HEK293 (cell line): ENCODE measurements around the gene AKNA.

Experiments used
- CTCF ChIA-PET: fragments of 350-600 bp; formaldehyde crosslinking; extraction: SDS; loops from one replicate; lab custom pipeline; 2021; ENCODE audit warnings: antibody characterized with exemption; lab: Yijun Ruan, JAX
- POLR2A ChIA-PET: fragments of 300-600 bp; formaldehyde crosslinking; extraction: SDS; loops from one replicate; lab custom pipeline; 2020; ENCODE audit warnings: antibody characterized with exemption, inconsistent platforms; lab: Yijun Ruan, JAX
- H3K27ac ChIP-seq: fragments of 200-500 bp; sonication (Bioruptor generic); 2 replicates; pipeline ENCODE4 v1.5.1; 2014; ENCODE audit warnings: low read depth, low read length, control low read depth, inconsistent platforms; ENCODE audit errors: extremely low read depth
- H3K36me3 ChIP-seq, 2 experiments: fragments of 200-500 bp in 1 of 2; sonication (Bioruptor generic) in 1 of 2; 1 replicate in 1 of 2; 2 replicates in 1 of 2; pipeline ENCODE4 v1.5.1; 2014 to 2017; ENCODE audit warnings: inconsistent platforms in 2 of 2, low read length in 2 of 2; ENCODE audit not compliant: control insufficient read depth in 2 of 2, insufficient read depth in 1 of 2
- H3K4me1 ChIP-seq: fragments of 200-500 bp; sonication (Bioruptor generic); 2 replicates; pipeline ENCODE4 v1.5.1; 2014; ENCODE audit warnings: mild to moderate bottlenecking, low read length, inconsistent platforms; ENCODE audit not compliant: control insufficient read depth, insufficient read depth
- H3K4me3 ChIP-seq: 2 replicates; pipeline ENCODE4 v1.5.1; 2011; ENCODE audit warnings: low read depth, mild to moderate bottlenecking, control low read depth, low read length, moderate library complexity
- H3K9me3 ChIP-seq: fragments of 200-500 bp; sonication (Bioruptor generic); 2 replicates; pipeline ENCODE4 v1.5.1; 2014; ENCODE audit warnings: low read depth, low read length, inconsistent platforms; ENCODE audit not compliant: control insufficient read depth, insufficient read depth
- AEBP2 ChIP-seq: fragments of 450-650 bp; formaldehyde crosslinking; IDR thresholded peaks from 2 replicates; pipeline ENCODE4 v1.5.1; 2016; ENCODE audit warnings: missing biosample characterization, missing genetic modification characterization, borderline replicate concordance
- INSM2 ChIP-seq: fragments of 450-650 bp; formaldehyde crosslinking; IDR thresholded peaks from 2 replicates; pipeline ENCODE4 v1.5.1; 2016; ENCODE audit warnings: missing biosample characterization, missing genetic modification characterization
- SALL2 ChIP-seq: fragments of 450-650 bp; formaldehyde crosslinking; IDR thresholded peaks from 2 replicates; pipeline ENCODE4 v1.5.0; 2017; ENCODE audit warnings: missing biosample characterization, mild to moderate bottlenecking, missing genetic modification characterization, borderline replicate concordance
- ZBTB17 ChIP-seq: fragments of 450-650 bp; formaldehyde crosslinking; IDR thresholded peaks from 2 replicates; pipeline ENCODE4 v1.5.1; 2016; ENCODE audit warnings: missing biosample characterization, missing genetic modification characterization
- ZBTB44 ChIP-seq: fragments of 450-650 bp; IDR thresholded peaks from 2 replicates; pipeline ENCODE4 v1.5.1; 2018; ENCODE audit warnings: missing biosample characterization, mild to moderate bottlenecking, missing genetic modification characterization
- ZNF148 ChIP-seq: fragments of 450-650 bp; formaldehyde crosslinking; IDR thresholded peaks from 2 replicates; pipeline ENCODE4 v1.5.0; 2017; ENCODE audit warnings: missing biosample characterization, missing genetic modification characterization, borderline replicate concordance
- ZNF169 ChIP-seq: fragments of 450-650 bp; formaldehyde crosslinking; IDR thresholded peaks from 2 replicates; pipeline ENCODE4 v1.5.1; 2016; ENCODE audit warnings: missing biosample characterization, missing genetic modification characterization
- ZNF19 ChIP-seq: fragments of 450-650 bp; formaldehyde crosslinking; IDR thresholded peaks from 2 replicates; pipeline ENCODE4; 2016; ENCODE audit warnings: missing biosample characterization, missing genetic modification characterization, low read depth
- ZNF266 ChIP-seq: fragments of 450-650 bp; formaldehyde crosslinking; IDR thresholded peaks from 2 replicates; pipeline ENCODE4 v1.5.1; 2016; ENCODE audit warnings: missing biosample characterization, missing genetic modification characterization, low read depth
- ZNF362 ChIP-seq: fragments of 450-650 bp; formaldehyde crosslinking; IDR thresholded peaks from 2 replicates; pipeline ENCODE4 v1.5.1; 2016; ENCODE audit warnings: missing biosample characterization, missing genetic modification characterization
- ZNF639 ChIP-seq: fragments of 450-650 bp; formaldehyde crosslinking; IDR thresholded peaks from 2 replicates; pipeline ENCODE4 v1.5.1; 2016; ENCODE audit warnings: missing biosample characterization, missing genetic modification characterization
- ZNF830 ChIP-seq: fragments of 450-650 bp; IDR thresholded peaks from 2 replicates; pipeline ENCODE4 v1.5.0; 2018; ENCODE audit warnings: missing biosample characterization, missing genetic modification characterization, low read depth, mild to moderate bottlenecking, moderate library complexity

Gene AKNA

GRCh38 chr9:114301798-114302565, 85.8 kb downstream of the AKNA start:
- ChIA-PET POLR2A (no interaction called here), CTCF (interaction anchor here (0.6 to 1.2 kb wide), 5 partner anchors 9 to 609 kb away, joined by 3 to 7 read pairs (median 5); no protein-coding TSS in a partner anchor)
- Histone ChIP-seq H3K27ac (no peak overlapping the region), H3K4me3 (no peak overlapping the region), H3K9me3 (no peaks in the 10 kb centered on the region), H3K36me3 (peaks cover 0 to 4% of the 10 kb centered on the region in 2 experiments; a peak in 1 of 3 replicates), H3K4me1 (no peaks in the 10 kb centered on the region; the same call in 1 of the 2 replicates)
- no peak for TF ChIP-seq ZNF266 (tag by site-specific recombination)

- CTCF ChIA-PET, result interaction anchor here (1.0 to 2.7 kb wide), 4 partner anchors 8 to 193 kb away, joined by 4 to 19 read pairs (median 6); no protein-coding TSS in a partner anchor
- no peak for TF ChIP-seq INSM2
- no peak for TF ChIP-seq ZNF148 (tag by site-specific recombination)
- peaks cover 0 to 4% of the 10 kb centered on the region in 2 experiments; a peak in 1 of 3 replicates for H3K36me3 ChIP-seq
These were observed 86.7 kb downstream of the AKNA start for GRCh38 chr9:114300846-114301797.

GRCh38 chr9:114300153-114300845, 87.5 kb downstream of the AKNA start:
- POLR2A ChIA-PET, result no interaction called here
- no peaks in the 10 kb centered on the region for H3K9me3 ChIP-seq
- no peaks in the 10 kb centered on the region for H3K4me1 ChIP-seq
- H3K36me3 ChIP-seq, result peaks cover 0 to 4% of the 10 kb centered on the region in 2 experiments; a peak in 2 of 3 replicates
- H3K4me3 ChIP-seq, result no peak overlapping the region
- CTCF ChIA-PET, result interaction anchor here (0.8 to 3.2 kb wide), 3 partner anchors 9 to 618 kb away, joined by 4 to 20 read pairs (median 19); no protein-coding TSS in a partner anchor
- H3K27ac ChIP-seq, result no peak overlapping the region
- TF ChIP-seq ZNF19 (tag by site-specific recombination) (no peak), ZBTB17 (tag by site-specific recombination) (no peak), SALL2 (tag by site-specific recombination) (no peak), ZNF169 (tag by site-specific recombination) (no peak), ZNF362 (tag by site-specific recombination) (no peak), ZBTB44 (tag by site-specific recombination) (no peak), ZNF639 (no peak), ZNF830 (tag by site-specific recombination) (no peak), AEBP2 (tag by site-specific recombination) (no peak)

More at GRCh38 chr9:114300846-114301797, 86.7 kb downstream of the AKNA start:
- Histone ChIP-seq H3K9me3 (no peaks in the 10 kb centered on the region), H3K27ac (no peak overlapping the region), H3K4me3 (no peak overlapping the region), H3K4me1 (no peaks in the 10 kb centered on the region; the same call in 1 of the 2 replicates)
- POLR2A ChIA-PET, result no interaction called here
